HepG2 (cell line): ENCODE data around the gene ICAM2. TPM values are rescaled to one million over a fixed set of nuclear protein-coding genes. Genes with fewer than 3 reads are reported as not detected.

Experiments
- ATAD3A ChIP-seq: sonication (generic); formaldehyde crosslinking; IDR thresholded peaks from 2 replicates; pipeline ENCODE4 v1.4.0; 2020; ENCODE audit warnings: missing genetic modification reagents
- ERF ChIP-seq: IDR thresholded peaks from 2 replicates; pipeline ENCODE4 v1.6.1; 2018; ENCODE audit warnings: missing biosample characterization, missing genetic modification reagents
- FOXA3 ChIP-seq: IDR thresholded peaks from 2 replicates; pipeline ENCODE4 v1.6.1; 2016; ENCODE audit warnings: missing genetic modification reagents, missing compliant biosample characterization
- FOXP1 ChIP-seq, 2 experiments: fragments of 450-650 bp in 1 of 2; IDR thresholded peaks; 2 replicates each; pipeline ENCODE4 v1.6.1; 2017 to 2018; ENCODE audit warnings: antibody characterized with exemption in 1 of 2
- GFI1 ChIP-seq: sonication (generic); formaldehyde crosslinking; IDR thresholded peaks from 2 replicates; pipeline ENCODE4 v1.5.0; 2020; ENCODE audit warnings: missing genetic modification reagents, mild to moderate bottlenecking, borderline replicate concordance
- HMGA1 ChIP-seq: sonication (generic); formaldehyde crosslinking; conservative IDR thresholded peaks from 2 replicates; pipeline ENCODE4 v1.4.0; 2020; ENCODE audit warnings: missing genetic modification reagents
- MAFG ChIP-seq: sonication (generic); formaldehyde crosslinking; IDR thresholded peaks from 2 replicates; pipeline ENCODE4 v1.5.1; 2020; ENCODE audit warnings: mild to moderate bottlenecking, missing genetic modification reagents
- MYC ChIP-seq: sonication (generic); formaldehyde crosslinking; IDR thresholded peaks from 2 replicates; pipeline ENCODE4 v1.9.0; 2021; ENCODE audit warnings: missing genetic modification reagents, borderline replicate concordance
- NFYC ChIP-seq: IDR thresholded peaks from 2 replicates; pipeline ENCODE4 v1.6.1; 2016; ENCODE audit warnings: missing genetic modification reagents, missing compliant biosample characterization
- NRL ChIP-seq: sonication (generic); formaldehyde crosslinking; IDR thresholded peaks from 2 replicates; pipeline ENCODE4 v1.5.0; 2020; ENCODE audit warnings: missing genetic modification reagents, mild to moderate bottlenecking, moderate library complexity, borderline replicate concordance
- PAF1 ChIP-seq: IDR thresholded peaks from 2 replicates; pipeline ENCODE4 v1.6.1; 2016; ENCODE audit warnings: missing genetic modification reagents, missing compliant biosample characterization
- PRPF4 ChIP-seq: fragments of 200-400 bp; formaldehyde crosslinking; IDR thresholded peaks from 2 replicates; pipeline ENCODE4 v1.6.1; 2016; ENCODE audit warnings: low read length, low read depth; ENCODE audit not compliant: poor library complexity, severe bottlenecking
- RBM39 ChIP-seq: fragments of 200-400 bp; formaldehyde crosslinking; IDR thresholded peaks from one replicate; pipeline ENCODE4 v1.6.1; 2018; ENCODE audit warnings: antibody characterized with exemption, mild to moderate bottlenecking, low read depth, low read length; ENCODE audit not compliant: poor library complexity, severe bottlenecking
- SAP130 ChIP-seq: IDR thresholded peaks from 2 replicates; pipeline ENCODE4 v1.6.1; 2016; ENCODE audit warnings: low read depth
- SATB2 ChIP-seq: sonication (generic); formaldehyde crosslinking; IDR thresholded peaks from 2 replicates; pipeline ENCODE4 v1.5.0; 2020; ENCODE audit warnings: missing genetic modification reagents
- SIN3B ChIP-seq: fragments of 150-350 bp; IDR thresholded peaks from 2 replicates; pipeline ENCODE4 v1.6.1; 2014; ENCODE audit warnings: low read length
- SIX4 ChIP-seq: sonication (generic); formaldehyde crosslinking; IDR thresholded peaks from 2 replicates; pipeline ENCODE4 v1.4.0; 2020; ENCODE audit warnings: missing genetic modification reagents
- STAG1 ChIP-seq: sonication (generic); formaldehyde crosslinking; IDR thresholded peaks from 2 replicates; pipeline ENCODE4 v1.4.0; 2020; ENCODE audit warnings: missing genetic modification reagents
- TBX3 ChIP-seq: fragments of 450-650 bp; IDR thresholded peaks from 2 replicates; pipeline ENCODE4 v1.6.1; 2017; ENCODE audit warnings: antibody characterized with exemption, mild to moderate bottlenecking, inconsistent platforms, borderline replicate concordance
- ZBTB38 ChIP-seq: sonication (generic); formaldehyde crosslinking; IDR thresholded peaks from 2 replicates; pipeline ENCODE4 v1.5.1; 2020; ENCODE audit warnings: mild to moderate bottlenecking, missing genetic modification reagents
- ZKSCAN8 ChIP-seq: IDR thresholded peaks from 2 replicates; pipeline ENCODE4 v1.6.1; 2016; ENCODE audit warnings: borderline replicate concordance, missing genetic modification reagents, missing compliant biosample characterization
- ZNF101 ChIP-seq: sonication (generic); formaldehyde crosslinking; IDR thresholded peaks from 2 replicates; pipeline ENCODE4 v1.4.0; 2020; ENCODE audit warnings: mild to moderate bottlenecking, low read depth, missing genetic modification reagents, borderline replicate concordance
- ZNF251 ChIP-seq: sonication (generic); formaldehyde crosslinking; IDR thresholded peaks from 2 replicates; pipeline ENCODE4 v1.9.0; 2021; ENCODE audit warnings: mild to moderate bottlenecking, missing genetic modification reagents
- ZNF343 ChIP-seq: sonication (generic); formaldehyde crosslinking; IDR thresholded peaks from 2 replicates; pipeline ENCODE4 v1.4.0; 2020; ENCODE audit warnings: mild to moderate bottlenecking, missing genetic modification reagents
- ZNF501 ChIP-seq: sonication (generic); formaldehyde crosslinking; IDR thresholded peaks from 2 replicates; pipeline ENCODE4 v1.5.1; 2020; ENCODE audit warnings: mild to moderate bottlenecking, moderate library complexity, missing genetic modification reagents
- ZNF546 ChIP-seq: sonication (generic); formaldehyde crosslinking; conservative IDR thresholded peaks from 2 replicates; pipeline ENCODE4 v1.8.1; 2023; ENCODE audit warnings: mild to moderate bottlenecking, missing genetic modification reagents
- ZNF558 ChIP-seq: sonication (generic); formaldehyde crosslinking; IDR thresholded peaks from 2 replicates; pipeline ENCODE4 v1.9.0; 2022; ENCODE audit warnings: mild to moderate bottlenecking, missing genetic modification reagents, borderline replicate concordance
- ZSCAN9 ChIP-seq: IDR thresholded peaks from 2 replicates; pipeline ENCODE4 v1.6.1; 2016; ENCODE audit warnings: borderline replicate concordance
- polyA plus RNA-seq, 8 experiments: library from polyadenylated mRNA; depleted of rRNA in 3 of 8; stranded (reverse) in 7 of 8; unstranded in 1 of 8; fragments of >200 nt; fragmentation: Illumina TruSeq in 4 of 8; extraction: Trizol in 4 of 8; gene quantifications; 2 replicates each; pipeline versions ENCODE4 v1.2.1 to v1.2.3, GENCODE V29; 2011 to 2016; ENCODE audit warnings: low read depth in 4 of 8, missing spikeins in 1 of 8, mixed read lengths in 1 of 8; ENCODE audit not compliant: insufficient read depth in 1 of 8
- total RNA-seq, 5 experiments: library from RNA; depleted of rRNA; stranded (reverse); fragments of >200 nt; fragmentation: Illumina TruSeq; extraction: Trizol; gene quantifications; 2 replicates each; pipeline ENCODE4 v1.2.3, GENCODE V29; 2016; ENCODE audit warnings: low read depth in 1 of 5
- TF ChIP-seq, protein P1 (sequence below): sonication (generic); formaldehyde crosslinking; IDR thresholded peaks from 2 replicates; pipeline ENCODE4 v1.5.1; 2020; ENCODE audit warnings: missing genetic modification reagents, mild to moderate bottlenecking, borderline replicate concordance
- TF ChIP-seq, protein P2 (sequence below): sonication (generic); formaldehyde crosslinking; IDR thresholded peaks from 2 replicates; pipeline ENCODE4 v1.5.1; 2020; ENCODE audit warnings: missing genetic modification reagents, mild to moderate bottlenecking, borderline replicate concordance

Gene ICAM2
- total and polyA plus RNA-seq, 2 of the 13 experiments (the other 11 are each of a cell fraction or from before 2014, with no cell fraction given): 10.9 to 20.8 TPM

- 0 out of 2 replicates have a peak, but pooled peaks have one; percentile 56 for TF ChIP-seq ZNF546 (CRISPR knock-in tag)
- no peak for TF ChIP-seq STAG1 (CRISPR knock-in tag)
- no peak for TF ChIP-seq TBX3
- 0 out of 2 replicates have a peak, but pooled peaks have one; percentile 7 for TF ChIP-seq FOXA3
- TF ChIP-seq, protein P1, sequence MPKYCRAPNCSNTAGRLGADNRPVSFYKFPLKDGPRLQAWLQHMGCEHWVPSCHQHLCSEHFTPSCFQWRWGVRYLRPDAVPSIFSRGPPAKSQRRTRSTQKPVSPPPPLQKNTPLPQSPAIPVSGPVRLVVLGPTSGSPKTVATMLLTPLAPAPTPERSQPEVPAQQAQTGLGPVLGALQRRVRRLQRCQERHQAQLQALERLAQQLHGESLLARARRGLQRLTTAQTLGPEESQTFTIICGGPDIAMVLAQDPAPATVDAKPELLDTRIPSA: no peak
- TF ChIP-seq HMGA1 (CRISPR knock-in tag): no peak
- no peak for TF ChIP-seq GFI1 (CRISPR knock-in tag)
- peak; percentile 10; the same call in 1 of the 2 replicates for TF ChIP-seq MYC (CRISPR knock-in tag)
- no peak for TF ChIP-seq FOXP1 (IDR thresholded peaks at IDR 0.05)
- no peak for TF ChIP-seq FOXP1 (CRISPR knock-in tag; IDR thresholded peaks at IDR 0.05)
- no peak for TF ChIP-seq NFYC
- TF ChIP-seq ERF (CRISPR knock-in tag): peak; percentile 63
- TF ChIP-seq SAP130 (CRISPR knock-in tag): peak; percentile 88
- TF ChIP-seq ZNF558: no peak
- 0 out of 2 replicates have a peak, but pooled peaks have one; percentile 23 for TF ChIP-seq ZBTB38
- TF ChIP-seq ATAD3A (CRISPR knock-in tag): peak; percentile 19; the same call in 1 of the 2 replicates
- TF ChIP-seq RBM39: peak; percentile 52
- no peak for TF ChIP-seq SIN3B
- TF ChIP-seq SATB2 (CRISPR knock-in tag): no peak
- TF ChIP-seq PAF1 (CRISPR knock-in tag): no peak
- TF ChIP-seq ZNF343 (CRISPR knock-in tag): no peak
- no peak for TF ChIP-seq PRPF4
- no peak for TF ChIP-seq ZNF101
- TF ChIP-seq, protein P2, sequence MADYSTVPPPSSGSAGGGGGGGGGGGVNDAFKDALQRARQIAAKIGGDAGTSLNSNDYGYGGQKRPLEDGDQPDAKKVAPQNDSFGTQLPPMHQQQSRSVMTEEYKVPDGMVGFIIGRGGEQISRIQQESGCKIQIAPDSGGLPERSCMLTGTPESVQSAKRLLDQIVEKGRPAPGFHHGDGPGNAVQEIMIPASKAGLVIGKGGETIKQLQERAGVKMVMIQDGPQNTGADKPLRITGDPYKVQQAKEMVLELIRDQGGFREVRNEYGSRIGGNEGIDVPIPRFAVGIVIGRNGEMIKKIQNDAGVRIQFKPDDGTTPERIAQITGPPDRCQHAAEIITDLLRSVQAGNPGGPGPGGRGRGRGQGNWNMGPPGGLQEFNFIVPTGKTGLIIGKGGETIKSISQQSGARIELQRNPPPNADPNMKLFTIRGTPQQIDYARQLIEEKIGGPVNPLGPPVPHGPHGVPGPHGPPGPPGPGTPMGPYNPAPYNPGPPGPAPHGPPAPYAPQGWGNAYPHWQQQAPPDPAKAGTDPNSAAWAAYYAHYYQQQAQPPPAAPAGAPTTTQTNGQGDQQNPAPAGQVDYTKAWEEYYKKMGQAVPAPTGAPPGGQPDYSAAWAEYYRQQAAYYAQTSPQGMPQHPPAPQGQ (CRISPR knock-in tag): no peak
- TF ChIP-seq MAFG: no peak
- no peak for TF ChIP-seq SIX4 (CRISPR knock-in tag)
- no peak for TF ChIP-seq ZSCAN9
- TF ChIP-seq ZNF251: no peak
- TF ChIP-seq ZNF501 (CRISPR knock-in tag): peak; percentile 77
- peak; percentile 58; the same call in 1 of the 2 replicates for TF ChIP-seq NRL (CRISPR knock-in tag)
- TF ChIP-seq ZKSCAN8 (CRISPR knock-in tag): no peak
These were observed 22.2 kb downstream of the ICAM2 start, which contains the start of gene PRR29 (continued) for GRCh38 chr17:63998050-63998720.
